Omental fat pad (tissue), 4 donors: ENCODE measurements around the gene OR10A3. TPM values are rescaled to one million over a fixed set of nuclear protein-coding genes. Genes with fewer than 3 reads are reported as not detected.

Source experiments
- ATAC-seq: fragments of 150-250 bp; one replicate; pipeline ENCODE4 v1.9.1; 2016; ENCODE audit warnings: mild to moderate bottlenecking, moderate library complexity; ENCODE audit not compliant: low FRiP score
- DNase-seq: peaks from one replicate; pipeline ENCODE4 v3.0.0-alpha.2; 2019; ENCODE audit warnings: low spot score
- total RNA-seq, 4 donors: library from RNA; depleted of rRNA; stranded (reverse); fragments of >200 nt; gene quantifications; one replicate each; pipeline ENCODE4 v1.1.0, GENCODE V29; 2016
- TF ChIP-seq, protein P1 (sequence below), 3 donors: fragments of 450-650 bp; IDR thresholded peaks; one replicate each; pipeline ENCODE4 v1.5.1; 2016 to 2017; ENCODE audit warnings: antibody characterized with exemption in 3 of 3, mild to moderate bottlenecking in 3 of 3, moderate library complexity in 2 of 3

The OR10A3 gene
- total RNA-seq, 4 donors from 2014 or later, result not detected

GRCh38 chr11:7909585-7910285, 31.8 kb downstream of the OR10A3 start:
- ATAC-seq (no peak), DNase-seq (no peak)
- TF ChIP-seq, protein P1, sequence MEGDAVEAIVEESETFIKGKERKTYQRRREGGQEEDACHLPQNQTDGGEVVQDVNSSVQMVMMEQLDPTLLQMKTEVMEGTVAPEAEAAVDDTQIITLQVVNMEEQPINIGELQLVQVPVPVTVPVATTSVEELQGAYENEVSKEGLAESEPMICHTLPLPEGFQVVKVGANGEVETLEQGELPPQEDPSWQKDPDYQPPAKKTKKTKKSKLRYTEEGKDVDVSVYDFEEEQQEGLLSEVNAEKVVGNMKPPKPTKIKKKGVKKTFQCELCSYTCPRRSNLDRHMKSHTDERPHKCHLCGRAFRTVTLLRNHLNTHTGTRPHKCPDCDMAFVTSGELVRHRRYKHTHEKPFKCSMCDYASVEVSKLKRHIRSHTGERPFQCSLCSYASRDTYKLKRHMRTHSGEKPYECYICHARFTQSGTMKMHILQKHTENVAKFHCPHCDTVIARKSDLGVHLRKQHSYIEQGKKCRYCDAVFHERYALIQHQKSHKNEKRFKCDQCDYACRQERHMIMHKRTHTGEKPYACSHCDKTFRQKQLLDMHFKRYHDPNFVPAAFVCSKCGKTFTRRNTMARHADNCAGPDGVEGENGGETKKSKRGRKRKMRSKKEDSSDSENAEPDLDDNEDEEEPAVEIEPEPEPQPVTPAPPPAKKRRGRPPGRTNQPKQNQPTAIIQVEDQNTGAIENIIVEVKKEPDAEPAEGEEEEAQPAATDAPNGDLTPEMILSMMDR (IDR thresholded peaks at IDR 0.05), result no peak

DNA sequence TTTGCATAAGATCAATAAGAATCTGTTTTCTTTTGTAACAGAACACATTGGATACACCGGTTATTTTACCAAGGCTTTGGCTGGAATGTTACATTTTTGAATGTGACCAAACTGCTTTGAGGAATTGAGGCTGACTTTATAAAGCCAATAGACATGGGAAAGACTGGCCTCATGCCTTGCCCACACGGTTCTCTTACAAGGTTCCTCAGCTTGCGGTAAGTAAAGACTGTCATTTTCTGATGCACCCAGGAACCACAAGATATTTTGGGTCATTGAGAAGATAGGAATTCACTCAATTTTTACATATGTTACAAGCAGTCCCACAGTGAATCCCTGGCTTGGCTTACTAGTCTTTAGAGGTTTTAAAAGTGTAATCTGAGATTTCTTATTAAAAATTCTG, 34.4 kb downstream of the OR10A3 start:
- DNase-seq (no peak), ATAC-seq (no peak)
- TF ChIP-seq, protein P1 (IDR thresholded peaks at IDR 0.05), result no peak

DNA sequence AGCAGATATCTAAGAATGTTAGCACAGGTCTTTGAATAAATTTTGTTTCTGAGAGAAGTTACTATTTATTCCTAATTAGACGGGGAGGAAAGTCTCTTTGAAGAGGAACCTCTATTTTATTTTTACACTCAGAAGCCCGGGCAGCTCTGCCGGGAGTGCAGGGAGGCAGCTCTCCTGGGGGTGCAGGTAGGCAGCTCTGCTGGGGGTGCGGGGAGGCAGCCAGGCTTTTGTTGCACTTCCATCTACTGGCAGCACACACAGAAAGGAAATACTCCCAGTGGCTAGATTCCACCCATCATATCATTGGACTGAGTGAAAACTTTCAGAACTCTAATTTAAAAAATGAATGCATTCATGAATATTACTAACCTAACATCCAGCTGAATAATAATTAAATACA, 35.0 kb downstream of the OR10A3 start:
- ATAC-seq (no peak), DNase-seq (no peak)
- TF ChIP-seq, protein P1 (IDR thresholded peaks at IDR 0.05), result no peak

- ATAC-seq, result no peak
- DNase-seq, result no peak
- TF ChIP-seq, protein P1 (IDR thresholded peaks at IDR 0.05), result no peak
Measured at GRCh38 chr11:7905961-7906429, 35.5 kb downstream of the OR10A3 start.

- ATAC-seq (no peak), DNase-seq (no peak)
- TF ChIP-seq, protein P1 (IDR thresholded peaks at IDR 0.05), result no peak
Measured at GRCh38 chr11:7905549-7905948, 36.0 kb downstream of the OR10A3 start.

GRCh38 chr11:7904917-7905316, 36.6 kb downstream of the OR10A3 start:
- TF ChIP-seq, protein P1 (IDR thresholded peaks at IDR 0.05), result no peak
- no peak for DNase-seq
- no peak for ATAC-seq

GRCh38 chr11:7903940-7904339, 37.6 kb downstream of the OR10A3 start:
- no peak for ATAC-seq
- DNase-seq, result no peak
- TF ChIP-seq, protein P1 (IDR thresholded peaks at IDR 0.05), result no peak
